ENCODE results near the gene SFXN2.
"Not testable (repeated sequence)": the region's sequence is repeated elsewhere in the genome, so short reads cannot be mapped to it uniquely, and the experiment has no call there.

SFXN2 gene, protein sequence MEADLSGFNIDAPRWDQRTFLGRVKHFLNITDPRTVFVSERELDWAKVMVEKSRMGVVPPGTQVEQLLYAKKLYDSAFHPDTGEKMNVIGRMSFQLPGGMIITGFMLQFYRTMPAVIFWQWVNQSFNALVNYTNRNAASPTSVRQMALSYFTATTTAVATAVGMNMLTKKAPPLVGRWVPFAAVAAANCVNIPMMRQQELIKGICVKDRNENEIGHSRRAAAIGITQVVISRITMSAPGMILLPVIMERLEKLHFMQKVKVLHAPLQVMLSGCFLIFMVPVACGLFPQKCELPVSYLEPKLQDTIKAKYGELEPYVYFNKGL

DNA sequence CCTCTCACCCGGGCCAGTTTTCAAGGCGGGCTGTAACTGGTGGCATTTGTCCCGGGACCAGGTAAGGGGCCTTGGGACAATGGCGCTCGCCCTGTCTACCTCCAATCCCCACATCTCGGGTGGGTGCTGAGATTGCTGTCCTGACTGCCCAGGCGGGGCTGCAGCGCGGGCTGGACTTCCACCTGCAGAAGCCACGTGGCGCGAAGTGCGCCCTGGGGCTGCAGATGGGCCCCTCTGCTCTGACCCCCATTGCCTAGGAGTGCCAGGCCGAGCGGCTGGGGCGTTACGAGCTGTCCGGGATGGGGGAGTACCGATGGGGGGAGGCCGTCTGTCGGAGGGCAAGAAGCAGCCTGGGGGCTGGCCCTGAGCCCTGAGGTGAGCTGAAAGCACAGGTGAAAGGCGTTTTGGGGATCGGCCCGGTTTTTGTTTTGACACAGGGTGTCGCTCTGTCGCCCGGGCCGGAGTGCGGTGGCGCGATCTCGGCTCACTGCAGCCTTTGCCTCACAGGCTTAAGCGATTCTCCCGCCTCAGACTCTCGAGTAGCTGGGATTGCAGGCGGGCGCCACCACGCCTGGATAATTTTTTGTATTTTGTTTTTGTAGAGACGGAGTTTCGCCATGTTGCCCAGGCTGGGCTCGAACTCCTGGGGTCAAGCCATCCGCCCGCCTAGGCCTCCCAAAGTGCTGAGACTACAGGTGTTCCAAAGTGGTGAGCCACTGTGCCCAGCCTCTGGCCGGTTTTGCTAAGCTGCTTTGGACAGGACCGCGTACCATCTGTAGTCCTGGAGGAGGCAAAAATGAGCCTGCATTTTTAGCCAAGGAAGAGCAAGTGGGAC, at the start of gene SFXN2:
Gene SFXN2 (plus strand): TSS at position 16 of the 835 bp plus-strand sequence. CDS start 12,001 bp downstream, outside the sequence.
- DNase-seq (ENCODE audit: low spot score) = no peak

GRCh38 chr10:102665904-102666509, 48.4 kb upstream of the SFXN2 start:
- no peak for DNase-seq (ENCODE audit: low spot score)

GRCh38 chr10:102667411-102667810, 47.0 kb upstream of the SFXN2 start:
- DNase-seq (ENCODE audit: low spot score) = not testable (repeated sequence)

DNA sequence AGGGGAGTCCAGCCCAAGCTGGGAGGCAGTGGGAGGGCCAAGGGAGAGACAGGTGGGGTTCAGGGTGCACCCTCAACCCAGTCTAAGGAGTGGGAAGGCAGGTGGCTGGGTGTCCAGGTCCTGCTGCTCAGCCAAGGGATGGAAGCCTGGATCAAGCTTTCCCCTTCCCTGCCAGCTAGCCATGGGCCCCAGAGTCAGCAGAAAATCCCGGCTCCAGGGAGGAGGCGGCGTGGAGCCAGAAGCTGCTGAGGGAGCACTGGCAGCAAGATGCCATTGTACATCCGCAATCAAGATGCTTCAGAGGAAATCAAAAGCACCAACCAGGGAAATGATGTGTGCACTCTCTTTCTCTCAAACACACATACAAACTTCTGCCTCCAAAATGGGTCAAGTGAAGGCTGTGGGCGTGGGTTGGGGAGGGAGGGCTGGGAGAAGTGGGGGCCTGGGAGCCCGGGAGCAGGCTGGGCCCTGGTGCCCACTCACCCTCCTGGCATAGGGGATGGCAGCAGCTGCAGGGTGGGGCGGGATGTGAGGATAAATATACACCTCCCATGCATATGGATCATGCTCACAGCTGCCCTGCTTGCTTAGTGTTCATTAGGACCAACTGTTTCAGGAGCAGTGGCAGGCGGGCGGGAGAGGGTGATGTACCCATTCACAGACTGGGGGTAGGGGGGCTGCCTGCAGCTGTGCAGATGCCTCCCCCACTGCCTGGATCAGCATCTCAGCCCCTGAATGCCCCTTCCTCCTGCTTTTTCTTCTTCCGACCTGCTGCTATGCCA, 45.9 kb upstream of the SFXN2 start:
- DNase-seq (ENCODE audit: low spot score) = no peak

DNA sequence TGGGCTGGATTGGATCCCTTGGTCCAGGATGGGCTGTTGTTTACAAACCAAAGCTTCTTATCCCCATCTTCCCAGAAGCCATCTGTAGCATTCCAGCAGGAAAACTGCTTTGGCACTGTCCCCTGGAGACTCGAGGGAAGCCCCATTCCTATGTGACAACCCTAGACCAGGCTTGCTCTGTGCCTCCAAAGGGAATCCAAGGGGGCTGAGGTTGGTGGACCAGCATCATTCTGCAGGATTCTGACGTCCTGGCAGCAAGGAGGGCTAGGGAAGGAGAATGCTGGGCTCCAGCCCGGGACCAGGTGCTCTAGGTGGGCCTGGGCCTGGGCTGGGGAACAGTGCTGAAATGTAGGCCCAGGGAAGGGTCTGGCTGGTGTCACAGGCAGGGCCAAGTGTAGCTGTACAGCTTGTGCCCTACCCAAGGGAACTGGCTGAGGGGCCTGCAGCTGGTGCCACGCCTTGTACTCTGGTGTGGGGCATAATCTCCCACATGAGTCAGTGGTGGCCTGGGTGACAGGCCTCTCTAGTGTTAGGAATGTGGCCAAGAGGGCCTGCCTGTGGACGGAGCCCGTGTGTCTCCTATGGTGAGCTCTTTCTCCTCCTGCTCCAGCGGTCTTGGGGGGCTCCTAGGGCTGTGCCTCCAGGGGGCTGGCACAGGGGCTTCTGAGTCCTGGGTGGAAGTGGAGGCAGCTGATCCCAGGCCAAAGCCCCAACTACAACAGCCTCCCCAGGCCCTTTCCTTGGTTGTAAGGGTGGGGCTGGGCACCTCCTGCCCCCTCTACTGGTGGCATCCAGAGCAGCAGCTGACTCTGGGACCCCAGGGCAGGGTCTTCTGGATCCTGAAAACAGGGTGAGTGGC, 45.0 kb upstream of the SFXN2 start:
- DNase-seq (ENCODE audit: low spot score) = peak; percentile 86

DNA sequence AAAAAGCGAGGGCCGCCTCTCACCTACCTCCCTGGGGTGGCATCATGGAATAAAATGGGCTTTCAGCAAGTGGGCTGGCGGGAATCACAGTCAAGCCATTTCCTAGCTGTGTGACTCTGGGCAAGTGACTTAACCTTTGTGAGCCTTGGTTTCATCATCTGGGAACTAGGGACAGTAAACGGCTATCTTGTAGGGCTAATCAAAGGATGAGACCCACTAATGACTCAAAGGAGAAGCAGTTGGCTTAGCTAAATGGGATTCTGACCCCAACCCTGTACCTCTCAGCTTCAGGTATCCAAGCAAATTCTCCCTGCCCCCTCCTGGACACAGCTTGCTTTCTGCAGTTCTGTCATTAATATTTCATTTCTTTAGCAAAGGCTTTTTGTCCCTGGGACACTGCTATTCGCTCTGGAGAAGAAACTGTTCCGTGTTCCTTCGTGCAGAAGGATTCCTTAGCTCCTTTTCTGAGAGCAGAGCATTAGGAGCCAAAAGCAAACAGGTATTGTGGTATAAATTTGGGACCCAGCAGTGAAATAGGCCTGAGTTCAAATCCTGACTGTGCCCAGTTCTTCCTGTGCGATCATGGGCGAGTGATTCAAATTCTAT, 44.3 kb upstream of the SFXN2 start:
- no peak for DNase-seq (ENCODE audit: low spot score)

- DNase-seq (ENCODE audit: low spot score) = no peak
Measured at GRCh38 chr10:102670871-102671434, 43.5 kb upstream of the SFXN2 start.

GRCh38 chr10:102673236-102673818, 41.1 kb upstream of the SFXN2 start:
- DNase-seq (ENCODE audit: low spot score) = no peak

DNA sequence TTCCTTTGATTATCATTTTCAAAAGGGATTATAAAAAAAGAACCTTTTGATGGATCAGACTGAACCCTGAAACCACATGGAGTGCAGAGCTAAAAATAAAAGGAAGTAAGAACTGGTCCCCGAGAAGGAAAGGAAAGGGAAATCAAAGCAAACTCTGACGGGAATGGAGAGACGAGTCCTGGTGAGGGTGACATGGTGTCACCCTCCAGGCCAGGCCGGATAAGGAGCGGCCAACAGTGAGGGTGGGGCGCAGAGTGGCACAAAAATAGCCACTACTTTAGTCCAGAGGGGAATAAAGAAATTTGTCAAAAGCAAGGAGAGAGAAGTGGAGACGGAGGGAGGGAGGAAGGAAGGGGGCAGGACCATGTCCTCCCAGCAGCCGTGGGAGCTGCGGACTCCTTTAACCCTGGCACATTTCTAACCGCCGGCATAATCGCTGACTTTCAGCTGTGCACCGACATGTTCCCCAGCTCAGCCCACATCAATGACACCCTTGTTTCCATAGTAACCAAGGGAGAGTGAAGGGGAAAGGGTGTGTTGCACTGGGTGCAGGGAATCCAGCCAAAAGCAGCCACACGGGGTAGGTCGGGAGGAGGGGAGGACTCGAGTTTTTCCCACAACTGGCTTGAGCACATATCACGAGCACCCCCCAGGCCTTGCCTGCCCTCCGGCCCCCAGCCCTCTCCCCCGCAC, 40.5 kb upstream of the SFXN2 start:
- peak; percentile 73 for DNase-seq (ENCODE audit: low spot score)

- no peak for DNase-seq (ENCODE audit: low spot score)
Measured at GRCh38 chr10:102674566-102674965, 39.9 kb upstream of the SFXN2 start.

DNA sequence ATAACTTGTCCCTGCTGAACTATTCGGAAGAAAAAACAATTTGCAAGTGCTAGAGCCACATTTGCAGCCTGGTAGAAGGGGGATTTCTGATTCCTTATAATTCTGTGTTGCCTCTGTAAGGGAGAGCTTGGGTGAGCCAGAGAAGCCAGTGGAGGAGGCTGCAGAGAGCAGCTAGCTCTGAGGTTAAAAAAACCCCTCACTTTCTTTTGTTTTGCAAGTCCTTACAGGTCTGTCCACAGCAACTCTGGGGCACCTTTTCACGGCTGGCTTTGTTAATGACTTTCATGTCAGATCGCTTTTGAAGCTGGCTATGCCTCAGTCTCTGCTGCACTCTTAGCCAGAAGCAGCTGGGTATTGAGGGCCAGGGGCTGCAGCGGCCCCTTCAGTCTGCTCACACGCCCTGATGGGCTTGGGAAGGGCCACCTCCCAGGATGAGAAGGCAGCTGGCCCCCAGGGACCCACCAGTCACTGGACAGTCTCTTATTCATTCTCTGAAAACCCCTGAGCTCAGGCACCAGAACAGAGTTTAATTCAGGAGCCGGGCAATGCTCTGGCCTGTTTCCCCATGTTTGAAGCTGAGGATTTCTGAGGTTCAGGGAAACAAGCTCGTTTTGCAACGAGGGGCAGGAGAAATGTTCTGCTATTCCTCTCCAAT, 39.3 kb upstream of the SFXN2 start:
- no peak for DNase-seq (ENCODE audit: low spot score)

DNA sequence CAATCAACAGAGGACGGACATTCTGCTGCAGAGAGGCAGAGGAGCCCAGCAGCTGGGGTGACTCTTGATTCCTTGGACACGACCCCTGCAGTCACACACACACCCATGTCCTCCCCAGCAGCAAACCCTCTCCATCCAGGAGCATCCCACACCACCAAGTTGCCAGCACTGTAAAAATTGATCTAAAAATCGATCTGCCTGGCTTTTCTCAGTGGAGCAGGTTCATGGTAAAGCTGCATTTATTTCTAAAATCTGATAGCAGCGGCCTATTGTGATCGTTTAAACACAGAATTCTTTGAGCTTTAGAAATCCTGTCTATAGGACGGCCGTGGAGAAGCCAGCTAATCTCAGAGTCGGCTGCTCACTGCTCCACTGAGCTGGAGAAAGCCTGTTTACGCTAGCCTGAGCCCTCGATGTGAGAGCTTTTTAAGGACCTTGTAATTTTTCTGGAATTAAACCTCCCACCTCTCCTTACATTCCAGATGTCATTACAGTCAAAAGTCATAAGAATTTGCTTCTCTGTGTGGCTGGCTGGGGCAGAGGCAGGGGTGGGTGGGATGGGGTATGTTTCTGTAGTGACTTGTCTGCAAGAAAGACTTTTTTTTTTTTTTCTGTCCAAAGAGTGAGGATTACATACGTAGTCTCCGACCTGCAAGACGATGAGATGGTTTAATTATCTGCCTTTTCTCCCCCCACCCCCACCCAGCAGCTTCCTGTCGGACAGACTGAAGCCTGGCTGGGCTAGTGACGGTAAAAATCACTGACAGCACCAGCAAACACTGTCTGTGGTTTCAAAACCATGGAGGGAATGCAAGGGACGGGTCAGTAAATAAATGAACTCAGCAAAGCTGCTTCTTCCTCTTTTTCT, 38.5 kb upstream of the SFXN2 start:
- peak; percentile 84 for DNase-seq (ENCODE audit: low spot score)

- DNase-seq (ENCODE audit: low spot score) = no peak
Measured at GRCh38 chr10:102676534-102677315, 37.7 kb upstream of the SFXN2 start.

DNA sequence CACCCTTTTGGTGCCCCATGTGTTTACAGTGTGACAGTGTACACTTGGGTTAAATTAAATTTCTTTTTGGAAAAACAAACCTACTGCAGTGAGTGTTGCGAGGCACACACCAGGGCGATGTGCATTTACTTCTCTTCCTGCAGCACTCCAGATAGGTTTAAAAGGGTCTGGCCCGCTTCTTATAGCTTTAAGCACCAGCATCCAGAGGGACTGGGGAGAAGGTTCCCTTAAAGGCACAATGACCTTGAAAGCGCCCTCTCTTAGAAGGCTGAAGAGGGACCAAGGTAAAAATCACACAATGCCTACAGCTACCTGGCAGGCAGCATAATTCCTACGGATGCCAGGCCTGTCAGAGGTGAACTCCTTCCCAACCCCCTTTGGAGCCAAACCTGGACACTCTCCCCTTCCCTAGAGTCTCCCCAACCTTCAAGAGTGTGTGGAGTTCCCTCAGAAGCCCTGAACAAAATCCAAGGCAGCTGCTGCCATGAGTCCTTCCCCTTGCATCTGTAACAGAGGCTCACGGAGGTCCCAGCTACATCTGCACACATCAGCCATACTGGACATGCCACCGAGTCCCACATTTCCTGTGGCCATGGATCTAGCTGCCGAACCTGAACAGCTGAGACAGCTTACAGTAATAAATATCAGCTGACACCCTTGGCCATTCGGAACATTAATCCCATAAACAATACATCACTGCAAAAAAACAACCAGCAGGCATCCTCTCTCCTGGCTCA, 36.9 kb upstream of the SFXN2 start:
- DNase-seq (ENCODE audit: low spot score) = no peak

DNA sequence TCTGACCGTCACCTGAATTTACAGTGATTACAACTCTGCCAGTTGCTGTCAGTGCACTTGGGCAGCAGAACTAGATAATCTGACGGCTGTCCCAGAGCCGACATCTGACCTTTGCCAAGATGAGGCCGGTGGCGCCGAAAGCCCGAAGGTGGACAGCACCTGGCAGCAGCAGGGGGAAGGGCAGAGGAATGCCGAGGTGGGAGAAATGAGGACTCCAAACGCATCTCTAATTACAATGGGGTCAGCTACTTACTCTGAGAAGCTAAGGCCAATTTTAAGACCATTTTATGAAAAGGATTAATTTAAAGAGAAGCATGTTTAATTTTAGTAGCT, 36.4 kb upstream of the SFXN2 start:
- DNase-seq (ENCODE audit: low spot score) = no peak

GRCh38 chr10:102678842-102679289, 35.6 kb upstream of the SFXN2 start:
- DNase-seq (ENCODE audit: low spot score) = peak; percentile 55

All from AG08395 (cell line).